ENCODE results near the gene DDX17.

DNA sequence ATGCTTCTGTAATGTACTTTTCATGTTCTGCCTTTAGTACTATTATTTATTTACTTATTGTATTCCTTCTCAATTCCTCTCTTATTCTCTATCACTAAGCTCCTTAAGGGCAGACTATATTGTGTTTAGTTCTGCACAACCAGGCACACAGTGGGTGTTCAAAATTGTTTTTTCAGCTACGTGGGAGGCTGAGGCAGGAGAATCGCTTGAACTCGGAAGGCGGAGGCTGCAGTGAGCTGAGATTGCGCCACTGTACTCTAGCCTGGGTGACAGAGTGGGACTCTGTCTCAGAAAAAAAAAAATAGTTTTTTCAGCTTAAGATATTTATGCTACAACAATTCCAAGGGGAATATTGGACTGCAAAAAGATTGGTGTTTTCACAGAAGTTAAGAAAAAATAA lies 17.4 kb upstream of the DDX17 start:
- TF ChIP-seq, protein P1, sequence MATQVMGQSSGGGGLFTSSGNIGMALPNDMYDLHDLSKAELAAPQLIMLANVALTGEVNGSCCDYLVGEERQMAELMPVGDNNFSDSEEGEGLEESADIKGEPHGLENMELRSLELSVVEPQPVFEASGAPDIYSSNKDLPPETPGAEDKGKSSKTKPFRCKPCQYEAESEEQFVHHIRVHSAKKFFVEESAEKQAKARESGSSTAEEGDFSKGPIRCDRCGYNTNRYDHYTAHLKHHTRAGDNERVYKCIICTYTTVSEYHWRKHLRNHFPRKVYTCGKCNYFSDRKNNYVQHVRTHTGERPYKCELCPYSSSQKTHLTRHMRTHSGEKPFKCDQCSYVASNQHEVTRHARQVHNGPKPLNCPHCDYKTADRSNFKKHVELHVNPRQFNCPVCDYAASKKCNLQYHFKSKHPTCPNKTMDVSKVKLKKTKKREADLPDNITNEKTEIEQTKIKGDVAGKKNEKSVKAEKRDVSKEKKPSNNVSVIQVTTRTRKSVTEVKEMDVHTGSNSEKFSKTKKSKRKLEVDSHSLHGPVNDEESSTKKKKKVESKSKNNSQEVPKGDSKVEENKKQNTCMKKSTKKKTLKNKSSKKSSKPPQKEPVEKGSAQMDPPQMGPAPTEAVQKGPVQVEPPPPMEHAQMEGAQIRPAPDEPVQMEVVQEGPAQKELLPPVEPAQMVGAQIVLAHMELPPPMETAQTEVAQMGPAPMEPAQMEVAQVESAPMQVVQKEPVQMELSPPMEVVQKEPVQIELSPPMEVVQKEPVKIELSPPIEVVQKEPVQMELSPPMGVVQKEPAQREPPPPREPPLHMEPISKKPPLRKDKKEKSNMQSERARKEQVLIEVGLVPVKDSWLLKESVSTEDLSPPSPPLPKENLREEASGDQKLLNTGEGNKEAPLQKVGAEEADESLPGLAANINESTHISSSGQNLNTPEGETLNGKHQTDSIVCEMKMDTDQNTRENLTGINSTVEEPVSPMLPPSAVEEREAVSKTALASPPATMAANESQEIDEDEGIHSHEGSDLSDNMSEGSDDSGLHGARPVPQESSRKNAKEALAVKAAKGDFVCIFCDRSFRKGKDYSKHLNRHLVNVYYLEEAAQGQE (IDR thresholded peaks at IDR 0.05; ENCODE audit: unreplicated experiment): no peak
- no peak for TF ChIP-seq EZH2phosphoT487 (IDR thresholded peaks at IDR 0.05; ENCODE audit: unreplicated experiment)
- TF ChIP-seq, protein P2, sequence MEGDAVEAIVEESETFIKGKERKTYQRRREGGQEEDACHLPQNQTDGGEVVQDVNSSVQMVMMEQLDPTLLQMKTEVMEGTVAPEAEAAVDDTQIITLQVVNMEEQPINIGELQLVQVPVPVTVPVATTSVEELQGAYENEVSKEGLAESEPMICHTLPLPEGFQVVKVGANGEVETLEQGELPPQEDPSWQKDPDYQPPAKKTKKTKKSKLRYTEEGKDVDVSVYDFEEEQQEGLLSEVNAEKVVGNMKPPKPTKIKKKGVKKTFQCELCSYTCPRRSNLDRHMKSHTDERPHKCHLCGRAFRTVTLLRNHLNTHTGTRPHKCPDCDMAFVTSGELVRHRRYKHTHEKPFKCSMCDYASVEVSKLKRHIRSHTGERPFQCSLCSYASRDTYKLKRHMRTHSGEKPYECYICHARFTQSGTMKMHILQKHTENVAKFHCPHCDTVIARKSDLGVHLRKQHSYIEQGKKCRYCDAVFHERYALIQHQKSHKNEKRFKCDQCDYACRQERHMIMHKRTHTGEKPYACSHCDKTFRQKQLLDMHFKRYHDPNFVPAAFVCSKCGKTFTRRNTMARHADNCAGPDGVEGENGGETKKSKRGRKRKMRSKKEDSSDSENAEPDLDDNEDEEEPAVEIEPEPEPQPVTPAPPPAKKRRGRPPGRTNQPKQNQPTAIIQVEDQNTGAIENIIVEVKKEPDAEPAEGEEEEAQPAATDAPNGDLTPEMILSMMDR (conservative IDR thresholded peaks at IDR 0.05; ENCODE audit: low read depth in 2 of 2): no peak
- no peak for TF ChIP-seq NANOG (IDR thresholded peaks at IDR 0.05; ENCODE audit: borderline replicate concordance)
- no peak for TF ChIP-seq CREB1 (CRISPR knock-in tag; IDR thresholded peaks at IDR 0.05; ENCODE audit: low read depth)
- TF ChIP-seq POLR2AphosphoS5 (IDR thresholded peaks at IDR 0.05; ENCODE audit: low read depth): no peak
- no peak for TF ChIP-seq EZH2 (IDR thresholded peaks at IDR 0.05; ENCODE audit: low read depth, unreplicated experiment)
- no peak for TF ChIP-seq JUNB (IDR thresholded peaks at IDR 0.05; ENCODE audit: unreplicated experiment)
- TF ChIP-seq STAT1 (IDR thresholded peaks at IDR 0.05; ENCODE audit: unreplicated experiment): no peak
- no peak for TF ChIP-seq ZNF331 (CRISPR knock-in tag; IDR thresholded peaks at IDR 0.05; ENCODE audit: low read depth)
- TF ChIP-seq, protein P3, sequence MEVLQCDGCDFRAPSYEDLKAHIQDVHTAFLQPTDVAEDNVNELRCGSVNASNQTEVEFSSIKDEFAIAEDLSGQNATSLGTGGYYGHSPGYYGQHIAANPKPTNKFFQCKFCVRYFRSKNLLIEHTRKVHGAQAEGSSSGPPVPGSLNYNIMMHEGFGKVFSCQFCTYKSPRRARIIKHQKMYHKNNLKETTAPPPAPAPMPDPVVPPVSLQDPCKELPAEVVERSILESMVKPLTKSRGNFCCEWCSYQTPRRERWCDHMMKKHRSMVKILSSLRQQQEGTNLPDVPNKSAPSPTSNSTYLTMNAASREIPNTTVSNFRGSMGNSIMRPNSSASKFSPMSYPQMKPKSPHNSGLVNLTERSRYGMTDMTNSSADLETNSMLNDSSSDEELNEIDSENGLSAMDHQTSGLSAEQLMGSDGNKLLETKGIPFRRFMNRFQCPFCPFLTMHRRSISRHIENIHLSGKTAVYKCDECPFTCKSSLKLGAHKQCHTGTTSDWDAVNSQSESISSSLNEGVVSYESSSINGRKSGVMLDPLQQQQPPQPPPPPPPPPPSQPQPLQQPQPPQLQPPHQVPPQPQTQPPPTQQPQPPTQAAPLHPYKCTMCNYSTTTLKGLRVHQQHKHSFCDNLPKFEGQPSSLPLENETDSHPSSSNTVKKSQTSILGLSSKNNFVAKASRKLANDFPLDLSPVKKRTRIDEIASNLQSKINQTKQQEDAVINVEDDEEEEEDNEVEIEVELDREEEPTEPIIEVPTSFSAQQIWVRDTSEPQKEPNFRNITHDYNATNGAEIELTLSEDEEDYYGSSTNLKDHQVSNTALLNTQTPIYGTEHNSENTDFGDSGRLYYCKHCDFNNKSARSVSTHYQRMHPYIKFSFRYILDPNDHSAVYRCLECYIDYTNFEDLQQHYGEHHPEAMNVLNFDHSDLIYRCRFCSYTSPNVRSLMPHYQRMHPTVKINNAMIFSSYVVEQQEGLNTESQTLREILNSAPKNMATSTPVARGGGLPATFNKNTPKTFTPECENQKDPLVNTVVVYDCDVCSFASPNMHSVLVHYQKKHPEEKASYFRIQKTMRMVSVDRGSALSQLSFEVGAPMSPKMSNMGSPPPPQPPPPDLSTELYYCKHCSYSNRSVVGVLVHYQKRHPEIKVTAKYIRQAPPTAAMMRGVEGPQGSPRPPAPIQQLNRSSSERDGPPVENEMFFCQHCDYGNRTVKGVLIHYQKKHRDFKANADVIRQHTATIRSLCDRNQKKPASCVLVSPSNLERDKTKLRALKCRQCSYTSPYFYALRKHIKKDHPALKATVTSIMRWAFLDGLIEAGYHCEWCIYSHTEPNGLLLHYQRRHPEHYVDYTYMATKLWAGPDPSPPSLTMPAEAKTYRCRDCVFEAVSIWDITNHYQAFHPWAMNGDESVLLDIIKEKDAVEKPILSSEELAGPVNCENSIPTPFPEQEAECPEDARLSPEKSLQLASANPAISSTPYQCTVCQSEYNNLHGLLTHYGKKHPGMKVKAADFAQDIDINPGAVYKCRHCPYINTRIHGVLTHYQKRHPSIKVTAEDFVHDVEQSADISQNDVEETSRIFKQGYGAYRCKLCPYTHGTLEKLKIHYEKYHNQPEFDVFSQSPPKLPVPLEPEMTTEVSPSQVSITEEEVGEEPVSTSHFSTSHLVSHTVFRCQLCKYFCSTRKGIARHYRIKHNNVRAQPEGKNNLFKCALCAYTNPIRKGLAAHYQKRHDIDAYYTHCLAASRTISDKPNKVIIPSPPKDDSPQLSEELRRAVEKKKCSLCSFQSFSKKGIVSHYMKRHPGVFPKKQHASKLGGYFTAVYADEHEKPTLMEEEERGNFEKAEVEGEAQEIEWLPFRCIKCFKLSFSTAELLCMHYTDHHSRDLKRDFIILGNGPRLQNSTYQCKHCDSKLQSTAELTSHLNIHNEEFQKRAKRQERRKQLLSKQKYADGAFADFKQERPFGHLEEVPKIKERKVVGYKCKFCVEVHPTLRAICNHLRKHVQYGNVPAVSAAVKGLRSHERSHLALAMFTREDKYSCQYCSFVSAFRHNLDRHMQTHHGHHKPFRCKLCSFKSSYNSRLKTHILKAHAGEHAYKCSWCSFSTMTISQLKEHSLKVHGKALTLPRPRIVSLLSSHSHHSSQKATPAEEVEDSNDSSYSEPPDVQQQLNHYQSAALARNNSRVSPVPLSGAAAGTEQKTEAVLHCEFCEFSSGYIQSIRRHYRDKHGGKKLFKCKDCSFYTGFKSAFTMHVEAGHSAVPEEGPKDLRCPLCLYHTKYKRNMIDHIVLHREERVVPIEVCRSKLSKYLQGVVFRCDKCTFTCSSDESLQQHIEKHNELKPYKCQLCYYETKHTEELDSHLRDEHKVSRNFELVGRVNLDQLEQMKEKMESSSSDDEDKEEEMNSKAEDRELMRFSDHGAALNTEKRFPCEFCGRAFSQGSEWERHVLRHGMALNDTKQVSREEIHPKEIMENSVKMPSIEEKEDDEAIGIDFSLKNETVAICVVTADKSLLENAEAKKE (CRISPR knock-in tag; IDR thresholded peaks at IDR 0.05): no peak
- TF ChIP-seq, protein P4, sequence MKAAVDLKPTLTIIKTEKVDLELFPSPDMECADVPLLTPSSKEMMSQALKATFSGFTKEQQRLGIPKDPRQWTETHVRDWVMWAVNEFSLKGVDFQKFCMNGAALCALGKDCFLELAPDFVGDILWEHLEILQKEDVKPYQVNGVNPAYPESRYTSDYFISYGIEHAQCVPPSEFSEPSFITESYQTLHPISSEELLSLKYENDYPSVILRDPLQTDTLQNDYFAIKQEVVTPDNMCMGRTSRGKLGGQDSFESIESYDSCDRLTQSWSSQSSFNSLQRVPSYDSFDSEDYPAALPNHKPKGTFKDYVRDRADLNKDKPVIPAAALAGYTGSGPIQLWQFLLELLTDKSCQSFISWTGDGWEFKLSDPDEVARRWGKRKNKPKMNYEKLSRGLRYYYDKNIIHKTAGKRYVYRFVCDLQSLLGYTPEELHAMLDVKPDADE (IDR thresholded peaks at IDR 0.05): no peak
- TF ChIP-seq ZNF114 (CRISPR knock-in tag; IDR thresholded peaks at IDR 0.05): no peak

Measured in GM23338 (cell line).